Hepatic stellate cell (primary cell): Measurements from ENCODE around the gene NPC1L1.
A peak's percentile ranks its signal among the peaks of the same experiment; 100 is the strongest.
"Not testable (repeated sequence)": the region's sequence is repeated elsewhere in the genome, so short reads cannot be mapped to it uniquely, and the experiment has no call there.

Experiments
- DNase-seq: peaks from one replicate; pipeline ENCODE4 v3.0.0; 2011; ENCODE audit warnings: low spot score

Gene NPC1L1

GRCh38 chr7:44506592-44507288 is 34.4 kb downstream of the NPC1L1 start:
- DNase-seq: not testable (repeated sequence)

DNA sequence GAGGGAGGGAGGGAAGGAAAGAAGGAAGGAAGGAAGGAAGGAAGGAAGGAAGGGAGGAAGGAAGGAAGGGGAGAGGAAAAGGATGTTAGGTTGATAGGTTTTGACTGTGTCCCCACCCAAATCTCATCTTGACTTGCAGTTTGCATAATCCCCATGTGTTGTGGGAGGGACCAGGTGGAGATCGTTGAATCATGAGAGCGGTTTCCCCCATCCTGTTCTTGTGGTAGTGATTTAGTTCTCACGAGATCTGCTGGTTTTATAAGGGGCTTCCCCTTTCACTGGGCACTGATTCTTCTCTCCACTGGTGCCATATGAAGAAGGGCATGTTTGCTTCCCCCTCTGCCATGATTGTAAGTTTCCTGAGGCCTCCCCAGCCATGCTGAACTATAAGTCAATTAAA is 35.5 kb downstream of the NPC1L1 start:
- DNase-seq: no peak

DNA sequence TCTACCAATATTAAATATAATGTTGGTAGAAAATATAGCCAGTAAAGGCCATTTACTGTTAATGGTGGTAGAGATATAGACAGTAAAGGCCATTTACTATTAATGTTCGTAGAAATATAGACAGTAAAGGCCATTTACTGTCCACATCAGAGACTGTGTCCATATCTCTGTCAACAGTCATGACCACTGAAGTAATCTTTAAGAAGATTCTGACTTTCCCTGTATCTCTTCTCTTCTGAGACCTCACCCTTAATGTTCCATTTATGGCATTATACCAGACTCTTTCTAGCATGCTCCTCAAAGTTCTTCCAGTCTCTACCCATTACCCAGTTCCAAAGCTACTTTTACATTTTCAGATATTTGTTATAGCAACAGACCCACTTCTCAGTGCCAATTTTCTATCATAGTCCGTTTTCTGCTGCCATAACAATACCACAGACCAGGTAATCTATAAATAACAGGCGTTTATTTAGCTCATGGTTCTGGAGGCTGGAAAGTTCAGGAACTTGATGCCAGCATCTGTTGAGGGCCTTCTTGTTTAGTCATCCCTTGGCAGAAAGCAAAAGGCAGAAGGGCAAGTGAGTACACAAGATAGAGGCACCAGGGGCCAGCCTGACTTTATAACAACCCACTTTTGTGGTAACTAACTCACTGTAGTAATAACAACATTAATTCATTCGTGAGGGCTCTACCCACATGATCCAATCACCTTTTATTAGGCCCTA is 42.7 kb downstream of the NPC1L1 start:
- no peak for DNase-seq

DNA sequence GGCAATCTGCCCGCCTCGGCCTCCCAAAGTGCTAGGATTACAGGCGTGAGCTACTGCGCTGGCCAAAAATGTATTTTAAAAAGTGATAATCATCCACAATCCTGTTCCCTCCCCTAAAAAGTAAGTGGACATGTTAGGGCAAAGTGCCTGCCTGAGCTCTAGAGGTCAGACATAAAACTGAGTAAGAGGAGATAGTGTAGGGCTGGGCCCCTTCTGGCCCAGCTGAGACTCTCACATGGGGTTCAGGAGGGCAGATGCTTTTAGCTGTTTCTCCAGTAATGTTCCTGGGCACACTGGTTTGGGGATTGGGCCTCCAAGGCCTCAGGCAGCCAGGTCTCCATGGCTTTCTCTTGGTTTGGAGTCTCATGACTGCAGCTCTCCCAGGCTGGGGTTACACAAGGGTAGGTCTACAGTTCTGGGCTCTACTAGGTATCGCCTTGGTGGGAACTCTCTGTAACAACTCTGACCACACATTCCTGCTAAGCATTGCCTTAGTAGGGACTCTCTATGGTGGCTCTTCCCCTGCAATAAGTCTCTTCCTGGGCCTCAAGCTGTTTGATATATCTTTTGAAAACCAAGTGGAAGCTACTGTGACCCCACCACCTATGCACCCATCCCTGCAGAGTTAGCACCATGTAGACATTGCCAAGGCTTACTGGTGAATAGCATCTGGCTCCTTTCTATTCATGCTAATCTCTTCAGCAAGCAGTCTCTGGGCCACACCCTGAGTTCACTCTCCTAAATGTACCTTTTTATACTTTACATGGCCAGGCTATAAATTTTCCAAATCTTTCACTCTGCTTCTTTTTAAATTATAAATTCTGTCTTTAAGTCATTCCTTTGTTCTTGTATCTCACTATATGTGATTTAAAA is 43.7 kb downstream of the NPC1L1 start:
- no peak for DNase-seq

DNA sequence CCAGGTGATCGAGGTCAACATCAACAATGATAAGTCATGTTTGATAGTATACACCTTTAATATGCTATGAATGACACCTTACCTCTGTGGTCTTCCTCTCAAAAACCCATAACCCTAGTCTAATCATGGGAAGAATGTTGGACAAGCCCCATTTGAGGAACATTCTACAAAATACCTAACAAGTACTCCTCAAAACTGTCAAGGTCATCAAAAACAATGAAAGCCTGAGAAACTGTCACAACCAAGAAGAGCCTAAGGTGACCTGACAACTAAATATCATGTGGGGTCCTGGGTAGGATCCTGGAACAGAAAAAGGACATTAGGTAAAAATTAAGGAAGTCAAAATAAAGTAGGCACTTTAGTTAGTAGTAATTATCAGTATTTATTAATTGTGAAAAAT is 44.7 kb downstream of the NPC1L1 start:
- DNase-seq: no peak

- DNase-seq: no peak
Measured at GRCh38 chr7:44494960-44495359, 46.2 kb downstream of the NPC1L1 start.

- no peak for DNase-seq
Measured at GRCh38 chr7:44491229-44491628, 49.9 kb downstream of the NPC1L1 start.

- DNase-seq: peak; percentile 81
Measured at GRCh38 chr7:44490351-44491200, 50.6 kb downstream of the NPC1L1 start, which contains the start of gene NUDCD3. Gene NUDCD3, minus strand, starts transcription at chr7:44490658. Its CDS starts 58 bp downstream, at chr7:44490600.

- peak; percentile 24 for DNase-seq
Measured at GRCh38 chr7:44489955-44490350, 51.2 kb downstream of the NPC1L1 start.

DNA sequence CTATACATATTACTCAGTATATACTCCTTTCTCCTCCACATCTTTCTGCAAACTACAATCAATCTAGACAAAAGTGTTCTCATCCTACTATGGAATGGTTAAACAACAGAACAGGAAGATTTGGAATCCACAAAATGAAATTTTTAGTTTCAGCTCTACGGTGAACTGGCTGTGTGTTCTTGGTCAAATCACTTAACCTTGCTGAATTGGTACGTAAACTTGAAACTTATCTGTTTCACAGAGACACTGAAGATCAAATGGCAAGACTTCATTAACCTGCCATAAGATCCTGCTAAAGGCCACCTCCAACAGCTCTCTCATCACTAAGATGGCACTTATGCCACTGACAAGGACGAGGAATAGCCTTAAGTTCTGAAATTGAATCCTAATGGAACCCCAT is 52.2 kb downstream of the NPC1L1 start:
- DNase-seq: no peak

DNA sequence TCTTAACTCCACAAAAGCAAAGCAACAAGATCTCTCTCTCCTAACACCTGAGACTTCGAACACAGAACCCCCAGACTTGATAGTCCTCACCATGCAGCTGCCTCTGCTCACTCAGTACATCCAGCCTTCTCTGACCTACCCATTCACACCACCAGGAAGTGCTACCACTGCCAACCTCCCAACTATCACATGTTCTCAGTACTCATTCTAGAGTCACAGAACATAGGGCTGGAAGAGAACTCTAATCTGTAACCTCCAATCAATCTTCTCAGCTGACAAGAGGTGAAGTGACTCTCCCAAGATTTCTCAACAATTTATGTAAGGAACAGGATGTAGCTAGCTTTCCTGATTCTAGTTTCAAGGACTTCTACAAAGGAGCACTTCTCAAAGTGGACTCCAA is 54.4 kb downstream of the NPC1L1 start:
- no peak for DNase-seq

GRCh38 chr7:44486001-44486400 is 55.1 kb downstream of the NPC1L1 start:
- DNase-seq: no peak

GRCh38 chr7:44484482-44485313 is 56.4 kb downstream of the NPC1L1 start:
- no peak for DNase-seq

DNA sequence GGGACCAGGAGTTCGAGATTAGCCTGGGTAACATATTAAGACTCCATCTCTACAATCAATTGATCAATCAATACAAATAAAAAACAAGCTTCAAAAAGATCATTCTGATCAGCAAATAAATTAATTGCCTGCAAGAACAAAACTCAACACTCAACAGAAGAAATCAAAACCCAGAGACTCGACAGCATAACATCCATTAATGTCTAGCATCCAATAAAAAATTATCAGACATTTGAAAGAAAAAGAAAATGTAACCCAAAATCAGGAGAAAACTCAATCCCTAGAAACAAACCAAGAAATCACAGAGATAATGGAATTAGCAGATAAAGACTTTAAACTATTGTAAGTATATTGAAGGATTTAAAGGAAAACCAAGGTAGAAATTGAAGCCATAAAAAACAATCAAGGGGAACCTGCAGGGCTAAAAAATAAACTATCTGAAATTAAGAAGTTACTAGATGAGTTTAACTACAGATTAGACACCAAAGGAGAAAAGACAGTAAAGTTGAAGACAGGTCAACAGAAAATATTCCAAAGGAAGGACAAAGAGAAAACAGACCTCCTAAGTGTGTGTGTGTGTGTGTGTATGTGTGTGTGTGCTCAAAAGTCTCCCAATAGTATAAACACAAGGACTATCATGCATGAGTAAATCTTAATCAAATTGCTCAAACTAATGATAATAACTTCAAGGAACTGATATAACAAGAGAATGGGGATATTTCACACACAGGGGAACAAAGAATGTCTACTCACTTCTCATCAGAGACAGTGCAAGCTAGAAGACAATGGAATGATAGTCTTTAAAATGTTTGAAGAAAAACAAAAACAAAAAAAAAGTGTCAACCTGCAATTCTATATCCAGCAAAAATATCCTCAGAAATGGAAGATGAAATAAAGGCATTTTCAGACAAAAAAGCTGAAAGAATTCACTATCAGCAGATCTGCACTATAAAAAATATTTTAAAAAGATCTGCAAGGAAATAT is 58.3 kb downstream of the NPC1L1 start:
- DNase-seq: no peak

- no peak for DNase-seq
Measured at GRCh38 chr7:44477938-44478337, 63.2 kb downstream of the NPC1L1 start.

- DNase-seq: peak; percentile 54
Measured at GRCh38 chr7:44477063-44477830, 63.9 kb downstream of the NPC1L1 start.

DNA sequence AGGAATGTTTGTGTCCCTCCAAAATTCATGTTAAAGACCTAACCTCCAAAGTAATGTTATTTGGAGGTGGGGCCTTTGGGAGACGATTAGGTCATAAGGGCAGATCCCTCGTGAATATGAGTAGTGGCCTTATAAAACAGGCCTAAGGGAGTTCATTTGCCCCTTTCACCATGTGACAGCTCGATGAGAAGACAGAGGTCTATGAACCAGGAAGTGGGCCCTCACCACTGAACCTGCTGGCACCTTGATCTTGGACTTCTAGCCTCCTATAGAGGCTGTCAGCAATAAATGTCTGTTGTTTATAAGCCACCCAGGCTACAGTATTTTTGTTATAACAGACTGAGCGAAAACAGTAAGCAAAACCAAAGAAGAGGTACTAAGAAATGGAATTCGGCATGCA is 64.8 kb downstream of the NPC1L1 start:
- DNase-seq: no peak

DNA sequence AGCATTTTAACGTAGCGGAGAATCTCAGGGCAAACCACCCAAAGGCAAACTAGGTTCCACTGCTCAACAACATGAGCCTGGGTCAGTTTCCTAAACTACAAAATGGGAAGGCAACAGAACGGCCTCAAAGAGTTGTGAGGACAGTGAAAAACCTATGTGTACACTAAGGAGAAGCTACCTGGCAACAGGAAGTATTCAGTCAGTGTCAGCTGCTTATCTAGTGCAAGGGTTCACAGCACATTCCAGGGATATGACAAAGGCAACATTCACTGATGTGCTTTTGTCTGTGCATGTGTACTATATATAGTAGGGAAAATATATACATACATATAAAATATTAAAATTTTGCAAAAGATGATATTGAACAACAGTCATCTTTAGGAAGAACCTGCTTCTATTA is 67.8 kb downstream of the NPC1L1 start:
- no peak for DNase-seq

GRCh38 chr7:44472843-44473242 is 68.3 kb downstream of the NPC1L1 start:
- no peak for DNase-seq
